ENCODE data around the gene EBP. TPM values are rescaled to one million over a fixed set of nuclear protein-coding genes. Genes with fewer than 3 reads are reported as not detected.
A peak's percentile ranks its signal among the peaks of the same experiment; 100 is the strongest.

The EBP gene
- total RNA-seq, 1 experiment from 2014 or later: 141 TPM

DNA sequence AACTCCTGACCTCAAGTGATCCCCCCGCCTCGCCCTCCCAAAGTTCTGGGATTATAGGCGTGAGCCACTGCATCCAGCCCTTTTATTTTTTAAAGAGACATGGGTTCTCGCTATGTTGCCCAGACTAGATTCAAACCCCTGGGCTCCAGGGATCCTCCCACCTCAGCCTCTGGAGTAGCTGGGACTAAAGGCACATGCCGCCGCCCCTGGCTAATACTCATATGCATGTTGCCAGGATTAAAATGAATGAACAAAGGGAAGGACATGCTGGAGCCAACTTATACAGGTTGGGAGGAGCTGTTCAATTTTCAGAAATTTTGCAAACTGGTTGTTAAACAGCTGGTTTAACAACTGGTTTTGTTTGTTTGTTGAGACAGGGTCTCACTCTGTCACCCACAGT lies 47.0 kb upstream of the EBP start:
- peaks cover 30% of the 10 kb centered on the region for H3K4me1 Mint-ChIP-seq (ENCODE audit: low read depth, unreplicated experiment)
- peaks cover 10% of the 10 kb centered on the region for H3K36me3 Mint-ChIP-seq (ENCODE audit: insufficient read depth, unreplicated experiment)
- H3K27me3 Mint-ChIP-seq (ENCODE audit: insufficient read depth, unreplicated experiment): no peaks in the 10 kb centered on the region
- H3K4me3 Mint-ChIP-seq (ENCODE audit: unreplicated experiment): peak overlapping the region; percentile 97
- CTCF ChIA-PET: interaction anchor here (0.8 to 1.8 kb wide), 2 partner anchors 20 to 65 kb away, joined by 3 to 10 read pairs; partner anchors contain the start of gene TBC1D25
- H3K9me3 ChIP-seq: no peaks in the 10 kb centered on the region
- H3K27ac Mint-ChIP-seq (ENCODE audit: unreplicated experiment): no peak overlapping the region
- H3K4me1 ChIP-seq: peaks cover 7% of the 10 kb centered on the region
- intact Hi-C loops (cut with micrococcal nuclease; ENCODE audit: unreplicated experiment): loop anchor here (1.0 kb wide), 1 partner anchor 37 kb away; no protein-coding TSS in a partner anchor
- DNase-seq: no peak
- no peak overlapping the region; the same call in 1 of the 2 replicates for H3K4me3 ChIP-seq (ENCODE audit: low read depth, low read length)
- H3K9me3 Mint-ChIP-seq (ENCODE audit: unreplicated experiment): no peaks in the 10 kb centered on the region
- POLR2A ChIA-PET: no interaction called here
- TF ChIP-seq, protein P1, sequence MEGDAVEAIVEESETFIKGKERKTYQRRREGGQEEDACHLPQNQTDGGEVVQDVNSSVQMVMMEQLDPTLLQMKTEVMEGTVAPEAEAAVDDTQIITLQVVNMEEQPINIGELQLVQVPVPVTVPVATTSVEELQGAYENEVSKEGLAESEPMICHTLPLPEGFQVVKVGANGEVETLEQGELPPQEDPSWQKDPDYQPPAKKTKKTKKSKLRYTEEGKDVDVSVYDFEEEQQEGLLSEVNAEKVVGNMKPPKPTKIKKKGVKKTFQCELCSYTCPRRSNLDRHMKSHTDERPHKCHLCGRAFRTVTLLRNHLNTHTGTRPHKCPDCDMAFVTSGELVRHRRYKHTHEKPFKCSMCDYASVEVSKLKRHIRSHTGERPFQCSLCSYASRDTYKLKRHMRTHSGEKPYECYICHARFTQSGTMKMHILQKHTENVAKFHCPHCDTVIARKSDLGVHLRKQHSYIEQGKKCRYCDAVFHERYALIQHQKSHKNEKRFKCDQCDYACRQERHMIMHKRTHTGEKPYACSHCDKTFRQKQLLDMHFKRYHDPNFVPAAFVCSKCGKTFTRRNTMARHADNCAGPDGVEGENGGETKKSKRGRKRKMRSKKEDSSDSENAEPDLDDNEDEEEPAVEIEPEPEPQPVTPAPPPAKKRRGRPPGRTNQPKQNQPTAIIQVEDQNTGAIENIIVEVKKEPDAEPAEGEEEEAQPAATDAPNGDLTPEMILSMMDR (IDR thresholded peaks at IDR 0.05; ENCODE audit: insufficient read depth in 1 of 2, low read depth in 1 of 2, low read length in 1 of 2, severe bottlenecking in 1 of 2, unreplicated experiment in 1 of 2): no peak
- no TSS peak for BruUV-seq (replicated peaks)
- H3K36me3 ChIP-seq (ENCODE audit: control insufficient read depth, insufficient read depth, low read length): no peaks in the 10 kb centered on the region
- H3K27me3 ChIP-seq (replicated peaks; ENCODE audit: control insufficient read depth, insufficient read depth, low read length): no peaks in the 10 kb centered on the region

DNA sequence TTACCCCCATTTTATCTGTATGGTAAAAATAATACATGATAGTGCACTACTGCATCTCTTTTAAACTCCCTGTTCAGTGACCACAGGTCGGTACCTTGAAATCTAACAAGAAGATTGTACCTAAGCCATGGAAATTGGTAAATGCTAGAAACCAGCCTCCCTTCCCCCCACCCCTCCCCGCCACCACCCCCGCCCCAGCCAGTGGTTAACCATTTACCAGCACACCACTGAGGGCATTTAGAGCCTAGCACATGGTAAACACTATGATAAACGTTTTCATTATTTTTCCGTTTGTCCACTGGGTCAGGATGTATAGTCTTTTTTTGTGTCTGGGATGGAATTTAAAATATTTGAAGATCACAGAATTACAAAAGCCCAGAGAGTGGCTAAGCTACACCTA lies 46.3 kb upstream of the EBP start:
- H3K9me3 Mint-ChIP-seq (ENCODE audit: unreplicated experiment): no peaks in the 10 kb centered on the region
- CTCF ChIA-PET: no interaction called here
- no TSS peak for BruUV-seq (replicated peaks)

DNA sequence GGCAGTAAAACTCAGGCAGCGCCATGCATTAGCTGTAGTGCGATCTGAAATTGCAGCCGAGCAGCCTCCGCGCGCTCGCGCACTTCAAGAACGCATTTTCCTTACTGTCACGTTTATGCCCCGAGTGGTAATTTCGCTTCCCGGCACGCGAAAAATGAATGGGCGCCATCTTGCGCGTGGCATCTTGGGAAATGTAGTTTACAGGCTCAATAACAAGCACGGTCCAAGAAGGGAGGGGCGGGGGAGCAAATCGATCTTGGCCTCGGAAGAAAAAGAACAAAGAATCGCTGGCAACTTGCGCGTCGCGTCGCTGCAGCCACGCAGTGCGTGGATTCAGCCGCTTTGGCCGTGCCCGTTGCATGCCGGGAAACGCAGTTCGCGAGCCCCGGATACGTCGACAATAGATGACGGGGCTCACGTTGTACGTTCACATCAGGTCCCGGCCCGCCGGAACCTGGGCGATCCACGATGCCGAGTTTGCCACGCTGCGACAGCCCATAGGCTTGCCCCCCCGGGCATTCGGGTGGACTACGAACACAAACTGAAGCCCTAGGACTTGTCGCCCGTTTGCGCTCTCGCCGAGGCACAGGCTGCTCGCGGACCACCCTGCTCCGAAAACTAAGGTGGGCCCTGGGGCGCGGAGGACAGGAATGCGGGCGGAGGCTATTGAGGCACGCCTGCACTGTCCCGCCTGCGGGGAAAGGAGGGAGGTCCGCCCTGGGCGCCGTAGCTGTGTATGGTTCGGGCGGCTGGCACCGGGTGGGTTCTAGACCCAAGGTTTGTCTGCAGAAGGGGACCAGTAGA lies 45.6 kb upstream of the EBP start, which contains the start of gene FTSJ1:
FTSJ1 (plus strand) TSS at position 426 of the 804 bp plus-strand sequence. CDS start 1,849 bp downstream, outside the sequence.
- Histone ChIP-seq H3K27me3 (replicated peaks; ENCODE audit: control insufficient read depth, insufficient read depth, low read length) (no peaks in the 10 kb centered on the region), H3K36me3 (ENCODE audit: control insufficient read depth, insufficient read depth, low read length) (no peaks in the 10 kb centered on the region), H3K4me1 (peaks cover 7% of the 10 kb centered on the region), H3K4me3 (ENCODE audit: low read depth, low read length) (peak within 1 kb of the TSS; percentile 59), H3K9me3 (no peaks in the 10 kb centered on the region)
- peaks cover 19% of the 10 kb centered on the region for H3K36me3 Mint-ChIP-seq (ENCODE audit: insufficient read depth, unreplicated experiment)
- ChIA-PET POLR2A (interaction anchor here (0.6 kb wide), 1 partner anchor 27 kb away, joined by 3 read pairs; no protein-coding TSS in a partner anchor), CTCF (no interaction called here)
- TSS peak; percentile 42 for BruUV-seq (replicated peaks)
- H3K4me1 Mint-ChIP-seq (ENCODE audit: low read depth, unreplicated experiment): peaks cover 24% of the 10 kb centered on the region
- H3K27ac Mint-ChIP-seq (ENCODE audit: unreplicated experiment): peak within 1 kb of the TSS; percentile 98
- TF ChIP-seq, protein P1 (IDR thresholded peaks at IDR 0.05; ENCODE audit: insufficient read depth in 1 of 2, low read depth in 1 of 2, low read length in 1 of 2, severe bottlenecking in 1 of 2, unreplicated experiment in 1 of 2): no peak
- no peaks in the 10 kb centered on the region for H3K9me3 Mint-ChIP-seq (ENCODE audit: unreplicated experiment)
- no peaks in the 10 kb centered on the region for H3K27me3 Mint-ChIP-seq (ENCODE audit: insufficient read depth, unreplicated experiment)
- DNase-seq: peak; percentile 79 to 87
- H3K4me3 Mint-ChIP-seq (ENCODE audit: unreplicated experiment): peak within 1 kb of the TSS; percentile 97
- intact Hi-C loops (cut with micrococcal nuclease; ENCODE audit: unreplicated experiment): no loop called here

More for the DNA sequence above, 46.3 kb upstream of the EBP start:
- intact Hi-C loops (cut with micrococcal nuclease; ENCODE audit: unreplicated experiment): no loop called here
- Mint-ChIP-seq H3K27me3 (ENCODE audit: insufficient read depth, unreplicated experiment) (no peaks in the 10 kb centered on the region), H3K36me3 (ENCODE audit: insufficient read depth, unreplicated experiment) (peaks cover 13% of the 10 kb centered on the region), H3K4me1 (ENCODE audit: low read depth, unreplicated experiment) (peaks cover 24% of the 10 kb centered on the region), H3K4me3 (ENCODE audit: unreplicated experiment) (peak overlapping the region; percentile 97), H3K27ac (ENCODE audit: unreplicated experiment) (peak overlapping the region; percentile 98)
- DNase-seq: peak in 1 of 2 experiments; percentile 20
- no peaks in the 10 kb centered on the region for H3K27me3 ChIP-seq (replicated peaks; ENCODE audit: control insufficient read depth, insufficient read depth, low read length)
- TF ChIP-seq, protein P1 (IDR thresholded peaks at IDR 0.05; ENCODE audit: insufficient read depth in 1 of 2, low read depth in 1 of 2, low read length in 1 of 2, severe bottlenecking in 1 of 2, unreplicated experiment in 1 of 2): no peak
- H3K36me3 ChIP-seq (ENCODE audit: control insufficient read depth, insufficient read depth, low read length): no peaks in the 10 kb centered on the region
- H3K4me1 ChIP-seq: peaks cover 7% of the 10 kb centered on the region
- H3K4me3 ChIP-seq (ENCODE audit: low read depth, low read length): peak overlapping the region; percentile 59
- POLR2A ChIA-PET: no interaction called here
- H3K9me3 ChIP-seq: no peaks in the 10 kb centered on the region

Measured in Caco-2 (cell line).